CD4-positive, alpha-beta T cell (primary cell): ENCODE results near the gene AK9. TPM values are rescaled to one million over a fixed set of nuclear protein-coding genes. Genes with fewer than 3 reads are reported as not detected.

ENCODE experiments used
- ATAC-seq: fragments of 200-7000 bp; cut with Tn5 transposase; one replicate; pipeline ENCODE4 v1.10.0; 2022; ENCODE audit warnings: mild to moderate bottlenecking; ENCODE audit not compliant: poor library complexity
- CTCF ChIA-PET: fragments of 350-600 bp; sonication (Branson Sonifier 250); formaldehyde crosslinking; loops from one replicate; lab custom pipeline; 2021; ENCODE audit warnings: antibody characterized with exemption, inconsistent platforms; lab: Charles Lee
- POLR2A ChIA-PET: fragments of 350-600 bp; sonication (Branson Sonifier 250); formaldehyde crosslinking; loops from one replicate; lab custom pipeline; 2021; ENCODE audit warnings: antibody characterized with exemption, inconsistent platforms; lab: Charles Lee
- DNase-seq, 14 experiments: peaks; one replicate each; pipeline ENCODE4 v3.0.0-alpha.2; 2013 to 2020; ENCODE audit warnings: mixed read lengths in 2 of 14
- H3K27ac ChIP-seq, 2 donors: one replicate each; pipeline versions ENCODE4 v1.5.1 to v1.7.0; 2013; ENCODE audit warnings: low read length in 2 of 2, low read depth in 1 of 2, mild to moderate bottlenecking in 1 of 2
- H3K27me3 ChIP-seq, 2 experiments: 1 replicate in 1 of 2; 2 replicates in 1 of 2; pipeline versions ENCODE4 v1.6.1 to v1.7.0; 2013; ENCODE audit warnings: low read length in 2 of 2, control low read depth in 1 of 2, mild to moderate bottlenecking in 1 of 2, moderate library complexity in 1 of 2; ENCODE audit not compliant: insufficient read depth in 2 of 2, control insufficient read depth in 1 of 2
- H3K36me3 ChIP-seq: one replicate; pipeline ENCODE4 v1.6.1; 2013; ENCODE audit warnings: low read length, control low read depth; ENCODE audit not compliant: insufficient read depth
- H3K4me1 ChIP-seq: one replicate; pipeline ENCODE4 v1.6.1; 2013; ENCODE audit warnings: low read length, control low read depth; ENCODE audit not compliant: insufficient read depth
- H3K4me3 ChIP-seq: one replicate; pipeline ENCODE4 v1.5.1; 2013; ENCODE audit warnings: mild to moderate bottlenecking, low read length, moderate library complexity
- H3K9me3 ChIP-seq, 2 experiments: 1 replicate in 1 of 2; 2 replicates in 1 of 2; pipeline versions ENCODE4 v1.6.1 to v1.7.0; 2013; ENCODE audit warnings: low read length in 2 of 2, mild to moderate bottlenecking in 2 of 2, control low read depth in 1 of 2, moderate library complexity in 1 of 2; ENCODE audit not compliant: control insufficient read depth in 1 of 2, insufficient read depth in 1 of 2
- H3K27ac Mint-ChIP-seq: one replicate; pipeline ENCODE4 v1.8.0; 2020; ENCODE audit warnings: mixed read lengths
- H3K27me3 Mint-ChIP-seq: one replicate; pipeline ENCODE4 v1.8.0; 2021; ENCODE audit warnings: mixed read lengths
- H3K36me3 Mint-ChIP-seq: one replicate; pipeline ENCODE4 v1.8.0; 2021; ENCODE audit warnings: low read depth, mixed read lengths
- H3K4me1 Mint-ChIP-seq: one replicate; pipeline ENCODE4 v1.8.0; 2021; ENCODE audit warnings: low read depth, mixed read lengths
- H3K4me3 Mint-ChIP-seq: one replicate; pipeline ENCODE4 v1.8.0; 2020; ENCODE audit warnings: mild to moderate bottlenecking, mixed read lengths
- H3K9me3 Mint-ChIP-seq: one replicate; pipeline ENCODE4 v1.8.0; 2020; ENCODE audit warnings: mixed read lengths
- intact Hi-C, 2 experiments: fragments of 100-400 bp; cut with DNase I in 1 of 2; cut with micrococcal nuclease in 1 of 2; formaldehyde crosslinking; loops; one replicate each; pipeline versions ENCODE4 v1.15.1 to v1.9.0; 2023 to 2025; cut with DNase I, micrococcal nuclease
- total RNA-seq, 174 experiments: library from RNA in 2 of 174; stranded (reverse) in 2 of 174; gene quantifications; one replicate each; pipeline ENCODE4 v1.2.3 and lab custom pipeline; 2021 to 2026
- TF ChIP-seq, protein P1 (sequence below): fragments of 200-600 bp; IDR thresholded peaks from one replicate; pipeline ENCODE4 v1.8.0; 2022; ENCODE audit warnings: antibody characterized with exemption, mild to moderate bottlenecking

Gene AK9
- total RNA-seq, 2 experiments from 2014 or later = 5.3 to 6.6 TPM

DNA sequence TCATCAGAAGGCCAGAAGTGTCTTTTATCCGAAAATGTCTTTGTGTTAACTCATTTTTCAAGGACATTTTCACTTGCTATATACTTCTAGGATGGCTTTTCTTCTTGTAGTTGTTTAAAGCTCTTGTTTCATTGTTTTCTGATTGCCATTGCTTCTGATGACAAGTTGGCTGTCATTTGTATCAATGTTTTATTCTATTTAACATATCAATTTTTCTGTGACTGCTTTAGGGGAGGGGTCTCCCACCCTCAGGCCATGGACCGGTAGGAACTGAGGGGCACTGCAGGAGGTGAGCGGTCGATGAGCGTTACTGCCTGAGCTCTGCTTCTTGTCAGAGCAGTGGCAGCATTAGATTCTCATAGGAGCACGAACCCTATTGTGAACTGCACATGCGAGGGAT lies 65.8 kb downstream of the AK9 start:
- CTCF ChIA-PET = no interaction called here
- Histone ChIP-seq H3K27me3 (no peaks in the 10 kb centered on the region), H3K36me3 (no peaks in the 10 kb centered on the region), H3K4me1 (no peaks in the 10 kb centered on the region), H3K27ac (no peak overlapping the region), H3K4me3 (no peak overlapping the region), H3K9me3 (peaks cover 0 to 4% of the 10 kb centered on the region in 2 experiments)
- Mint-ChIP-seq H3K4me1 (peaks cover 15% of the 10 kb centered on the region), H3K36me3 (no peaks in the 10 kb centered on the region), H3K27ac (no peak overlapping the region), H3K4me3 (no peak overlapping the region), H3K9me3 (peaks cover 7% of the 10 kb centered on the region), H3K27me3 (no peaks in the 10 kb centered on the region)
- POLR2A ChIA-PET = no interaction called here
- no peak for DNase-seq
- no peak for ATAC-seq
- intact Hi-C loops = no loop called here
- TF ChIP-seq, protein P1, sequence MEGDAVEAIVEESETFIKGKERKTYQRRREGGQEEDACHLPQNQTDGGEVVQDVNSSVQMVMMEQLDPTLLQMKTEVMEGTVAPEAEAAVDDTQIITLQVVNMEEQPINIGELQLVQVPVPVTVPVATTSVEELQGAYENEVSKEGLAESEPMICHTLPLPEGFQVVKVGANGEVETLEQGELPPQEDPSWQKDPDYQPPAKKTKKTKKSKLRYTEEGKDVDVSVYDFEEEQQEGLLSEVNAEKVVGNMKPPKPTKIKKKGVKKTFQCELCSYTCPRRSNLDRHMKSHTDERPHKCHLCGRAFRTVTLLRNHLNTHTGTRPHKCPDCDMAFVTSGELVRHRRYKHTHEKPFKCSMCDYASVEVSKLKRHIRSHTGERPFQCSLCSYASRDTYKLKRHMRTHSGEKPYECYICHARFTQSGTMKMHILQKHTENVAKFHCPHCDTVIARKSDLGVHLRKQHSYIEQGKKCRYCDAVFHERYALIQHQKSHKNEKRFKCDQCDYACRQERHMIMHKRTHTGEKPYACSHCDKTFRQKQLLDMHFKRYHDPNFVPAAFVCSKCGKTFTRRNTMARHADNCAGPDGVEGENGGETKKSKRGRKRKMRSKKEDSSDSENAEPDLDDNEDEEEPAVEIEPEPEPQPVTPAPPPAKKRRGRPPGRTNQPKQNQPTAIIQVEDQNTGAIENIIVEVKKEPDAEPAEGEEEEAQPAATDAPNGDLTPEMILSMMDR = no peak

GRCh38 chr6:109623288-109623687 lies 67.7 kb downstream of the AK9 start:
- H3K4me1 Mint-ChIP-seq = peaks cover 9% of the 10 kb centered on the region
- ChIA-PET POLR2A (interaction anchor here (0.7 kb wide), 1 partner anchor 417 kb away, joined by 3 read pairs; no protein-coding TSS in a partner anchor), CTCF (no interaction called here)
- H3K36me3 Mint-ChIP-seq = no peaks in the 10 kb centered on the region
- peaks cover 6% of the 10 kb centered on the region for H3K9me3 Mint-ChIP-seq
- DNase-seq = no peak
- H3K27me3 Mint-ChIP-seq = no peaks in the 10 kb centered on the region
- no peak for ATAC-seq
- Histone ChIP-seq H3K27me3 (no peaks in the 10 kb centered on the region), H3K4me3 (no peak overlapping the region), H3K36me3 (no peaks in the 10 kb centered on the region), H3K4me1 (no peaks in the 10 kb centered on the region), H3K9me3 (peaks cover 0 to 4% of the 10 kb centered on the region in 2 experiments), H3K27ac (no peak overlapping the region)
- no peak overlapping the region for H3K27ac Mint-ChIP-seq
- TF ChIP-seq, protein P1 = no peak
- intact Hi-C loops = no loop called here
- H3K4me3 Mint-ChIP-seq = no peak overlapping the region

DNA sequence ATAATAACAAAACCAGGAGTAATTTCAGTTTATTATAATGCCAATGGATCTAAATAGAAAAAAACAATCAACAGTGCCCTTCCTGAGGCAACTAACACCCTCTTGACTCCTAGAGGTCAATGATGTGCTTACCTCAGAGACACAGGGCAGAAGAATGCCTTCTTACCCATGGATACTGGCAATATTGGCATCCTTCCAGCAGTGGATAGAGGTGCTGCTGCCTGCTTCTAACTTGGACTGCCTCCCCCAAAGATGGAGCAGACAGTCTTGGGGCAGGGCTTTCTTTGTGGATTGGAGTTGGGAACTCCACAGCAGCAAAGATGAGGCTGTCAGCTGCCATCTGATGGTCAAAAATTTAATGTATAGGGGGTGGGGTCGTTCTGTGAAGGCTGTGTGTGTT lies 78.7 kb downstream of the AK9 start:
- intact Hi-C loops = no loop called here
- Mint-ChIP-seq H3K9me3 (no peaks in the 10 kb centered on the region), H3K36me3 (peaks cover 12% of the 10 kb centered on the region), H3K4me1 (peaks cover 29% of the 10 kb centered on the region), H3K4me3 (no peak overlapping the region), H3K27me3 (no peaks in the 10 kb centered on the region), H3K27ac (no peak overlapping the region)
- TF ChIP-seq, protein P1 = no peak
- DNase-seq (no peak), ATAC-seq (no peak)
- Histone ChIP-seq H3K4me3 (no peak overlapping the region), H3K27ac (no peak overlapping the region), H3K9me3 (no peaks in the 10 kb centered on the region), H3K27me3 (no peaks in the 10 kb centered on the region), H3K36me3 (peaks cover 5% of the 10 kb centered on the region), H3K4me1 (peaks cover 5% of the 10 kb centered on the region)
- ChIA-PET CTCF (no interaction called here), POLR2A (no interaction called here)
